Measurements from ENCODE around the gene HSD17B2.
A peak's percentile ranks its signal among the peaks of the same experiment; 100 is the strongest.

HSD17B2 gene

DNA sequence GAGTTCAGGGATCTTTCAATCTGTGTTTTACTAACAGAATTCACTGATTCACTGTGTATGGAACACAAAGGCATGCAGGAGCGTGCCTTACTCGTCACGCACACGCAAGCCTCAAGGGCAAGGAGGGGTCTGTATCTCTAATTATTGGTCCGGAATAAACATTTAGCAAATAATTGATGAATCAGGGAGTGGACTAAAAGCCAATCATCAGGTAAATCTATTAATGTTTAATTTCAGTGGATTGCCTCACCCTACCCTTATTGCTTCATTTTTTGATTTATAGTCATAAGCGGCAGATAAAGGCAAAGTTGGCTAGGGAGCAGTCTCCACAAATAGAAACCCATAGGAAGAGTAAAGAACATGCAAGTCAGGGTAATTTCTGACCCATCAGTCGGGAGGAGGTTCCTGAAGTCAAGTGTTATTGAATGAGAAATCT is 7.4 kb upstream of the HSD17B2 start:
- TF ChIP-seq, protein P1, sequence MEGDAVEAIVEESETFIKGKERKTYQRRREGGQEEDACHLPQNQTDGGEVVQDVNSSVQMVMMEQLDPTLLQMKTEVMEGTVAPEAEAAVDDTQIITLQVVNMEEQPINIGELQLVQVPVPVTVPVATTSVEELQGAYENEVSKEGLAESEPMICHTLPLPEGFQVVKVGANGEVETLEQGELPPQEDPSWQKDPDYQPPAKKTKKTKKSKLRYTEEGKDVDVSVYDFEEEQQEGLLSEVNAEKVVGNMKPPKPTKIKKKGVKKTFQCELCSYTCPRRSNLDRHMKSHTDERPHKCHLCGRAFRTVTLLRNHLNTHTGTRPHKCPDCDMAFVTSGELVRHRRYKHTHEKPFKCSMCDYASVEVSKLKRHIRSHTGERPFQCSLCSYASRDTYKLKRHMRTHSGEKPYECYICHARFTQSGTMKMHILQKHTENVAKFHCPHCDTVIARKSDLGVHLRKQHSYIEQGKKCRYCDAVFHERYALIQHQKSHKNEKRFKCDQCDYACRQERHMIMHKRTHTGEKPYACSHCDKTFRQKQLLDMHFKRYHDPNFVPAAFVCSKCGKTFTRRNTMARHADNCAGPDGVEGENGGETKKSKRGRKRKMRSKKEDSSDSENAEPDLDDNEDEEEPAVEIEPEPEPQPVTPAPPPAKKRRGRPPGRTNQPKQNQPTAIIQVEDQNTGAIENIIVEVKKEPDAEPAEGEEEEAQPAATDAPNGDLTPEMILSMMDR (IDR thresholded peaks at IDR 0.05; ENCODE audit: low read depth, low read length, missing control alignments), result no peak
- no peak for DNase-seq (ENCODE audit: extremely low read depth, low read depth)
- H3K4me3 ChIP-seq (replicated peaks; ENCODE audit: low read depth, low read length), result no peak overlapping the region

DNA sequence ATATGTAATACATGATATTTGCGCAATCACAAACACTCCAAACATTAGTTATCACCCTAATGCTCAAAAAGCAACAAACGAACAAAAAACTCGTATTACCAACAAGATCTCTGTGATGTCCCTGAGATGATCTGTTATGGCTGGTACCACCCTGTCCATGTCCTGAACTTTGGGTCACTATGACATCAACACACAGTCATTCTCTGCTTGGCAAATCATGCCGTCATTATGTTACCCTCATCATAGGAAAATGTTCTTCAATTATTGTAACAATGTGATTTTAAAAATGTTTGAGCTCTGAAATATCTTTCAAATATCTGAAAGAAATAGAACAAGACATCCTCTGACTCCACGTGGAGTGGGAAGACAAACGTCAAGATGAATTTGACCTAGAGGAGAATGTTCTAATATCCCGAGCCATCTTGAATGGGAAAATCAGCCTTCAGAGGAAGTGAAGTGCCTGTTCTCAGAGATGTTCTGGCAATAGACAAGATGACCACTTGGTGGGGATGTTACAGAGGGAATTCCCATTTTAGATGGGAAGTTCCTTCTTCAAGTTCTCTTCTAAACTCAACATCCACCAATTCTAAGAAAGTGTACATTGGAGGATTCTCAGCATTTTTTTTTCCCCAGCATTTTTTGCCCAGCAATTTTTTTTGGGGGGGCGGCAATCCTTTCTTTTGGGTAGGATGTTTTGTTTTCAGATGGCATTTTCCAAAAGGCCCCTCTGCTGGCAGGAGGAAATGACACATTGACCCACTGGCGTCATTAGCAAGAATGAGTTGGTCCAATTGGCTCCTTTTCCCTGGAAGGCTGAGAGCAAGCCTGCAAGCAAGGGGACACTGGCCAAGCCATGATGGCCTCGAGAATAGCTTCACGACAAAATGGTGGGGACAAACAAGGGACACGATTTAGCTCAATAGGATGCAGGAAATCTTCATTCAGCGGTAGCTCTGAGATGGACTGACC is 3.7 kb upstream of the HSD17B2 start:
- TF ChIP-seq, protein P1 (IDR thresholded peaks at IDR 0.05; ENCODE audit: low read depth, low read length, missing control alignments), result peak; percentile 60
- H3K4me3 ChIP-seq (replicated peaks; ENCODE audit: low read depth, low read length), result no peak overlapping the region
- peak; percentile 19 for DNase-seq (ENCODE audit: extremely low read depth, low read depth)

DNA sequence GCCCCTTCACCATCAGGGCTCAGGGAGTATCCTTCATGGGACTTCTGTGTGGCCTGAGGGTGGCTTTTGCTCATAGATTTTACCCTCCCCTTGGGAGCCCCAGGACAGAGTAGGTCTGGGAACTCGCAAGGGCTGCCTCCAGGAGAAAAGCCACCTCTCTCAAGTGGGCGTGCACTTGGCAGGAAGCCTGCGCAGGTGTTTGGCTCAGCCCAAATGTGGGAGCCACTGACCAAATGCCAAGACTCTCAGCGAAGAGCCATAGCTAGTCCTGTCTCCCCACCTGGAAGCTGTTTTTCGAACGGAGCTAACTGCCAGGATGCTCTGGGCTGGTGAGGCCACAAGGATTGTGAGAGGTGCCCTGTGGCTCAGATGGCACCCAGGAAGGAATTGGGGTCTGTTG is 2.0 kb upstream of the HSD17B2 start:
- TF ChIP-seq, protein P1 (IDR thresholded peaks at IDR 0.05; ENCODE audit: low read depth, low read length, missing control alignments), result no peak
- H3K4me3 ChIP-seq (replicated peaks; ENCODE audit: low read depth, low read length), result no peak overlapping the region
- DNase-seq (ENCODE audit: extremely low read depth, low read depth), result no peak

DNA sequence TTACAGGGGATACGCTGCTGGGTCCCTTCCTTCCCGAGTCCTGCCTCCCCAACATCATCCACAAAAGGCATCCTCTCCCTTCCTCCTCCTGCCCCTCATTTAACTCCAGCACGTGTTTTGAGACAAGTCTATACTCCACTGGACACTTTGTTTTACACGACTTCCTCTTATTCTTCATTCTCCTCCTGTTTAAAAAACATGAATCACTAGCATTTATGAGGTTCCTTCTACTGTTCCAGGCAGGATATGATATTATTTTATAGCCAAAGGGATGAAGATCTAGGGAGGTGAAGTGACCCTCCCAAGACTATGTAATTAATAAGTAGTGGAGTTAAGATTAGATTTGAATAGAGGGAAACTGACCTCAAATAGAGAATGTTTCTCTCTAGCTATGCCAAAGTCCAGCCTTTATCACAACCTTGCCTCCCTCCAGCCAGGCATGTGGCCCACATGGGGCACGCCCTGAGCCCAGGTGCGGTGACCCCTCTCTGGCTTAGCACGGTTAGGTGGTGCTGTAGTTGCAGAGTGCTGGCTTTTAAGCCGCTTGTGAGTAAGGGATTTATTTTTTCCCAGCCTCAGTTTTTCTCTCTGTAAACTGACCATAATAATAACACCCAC is 1.3 kb upstream of the HSD17B2 start:
- TF ChIP-seq, protein P1 (IDR thresholded peaks at IDR 0.05; ENCODE audit: low read depth, low read length, missing control alignments), result no peak
- DNase-seq (ENCODE audit: extremely low read depth, low read depth), result no peak
- no peak overlapping the region for H3K4me3 ChIP-seq (replicated peaks; ENCODE audit: low read depth, low read length)

DNA sequence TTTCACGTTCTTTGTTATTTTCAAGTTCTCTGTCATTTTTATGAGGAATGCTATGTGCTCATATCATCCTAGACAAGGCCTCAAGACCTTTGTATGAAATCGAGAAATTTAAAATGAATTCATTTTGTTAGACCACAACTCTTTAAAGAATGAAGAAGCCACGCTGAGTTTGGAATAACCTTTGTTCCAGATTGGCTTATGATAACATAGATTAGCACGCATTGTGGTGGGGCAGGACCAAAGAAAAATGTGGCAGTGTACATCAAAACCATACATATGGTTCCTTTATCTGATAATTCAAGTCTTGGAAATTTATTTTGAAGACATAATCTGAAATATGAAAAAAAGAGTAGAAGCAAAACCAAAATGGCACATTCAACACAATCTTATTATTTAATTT is 2.2 kb downstream of the HSD17B2 start:
- DNase-seq (ENCODE audit: extremely low read depth, low read depth), result no peak
- TF ChIP-seq, protein P1 (IDR thresholded peaks at IDR 0.05; ENCODE audit: low read depth, low read length, missing control alignments), result no peak

DNA sequence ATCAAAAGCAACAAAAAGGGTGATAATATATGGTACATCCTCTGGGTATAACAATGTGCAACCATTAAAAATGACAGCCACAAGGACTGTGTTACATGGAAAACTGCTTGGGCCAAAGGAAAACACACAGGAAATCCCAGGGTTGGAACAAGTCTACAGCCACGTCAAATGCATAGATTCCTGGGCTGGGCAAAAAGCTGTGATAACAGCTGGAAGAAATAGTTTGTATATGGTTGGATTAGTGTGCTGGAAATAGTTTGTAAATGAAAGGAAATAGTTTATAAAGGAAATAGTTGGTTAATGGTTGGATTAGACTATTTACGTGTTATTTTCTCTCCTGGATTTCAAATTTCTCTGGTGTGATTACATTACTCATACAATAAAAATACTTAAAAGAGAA is 2.6 kb downstream of the HSD17B2 start:
- no peak for DNase-seq (ENCODE audit: extremely low read depth, low read depth)
- H3K4me3 ChIP-seq (replicated peaks; ENCODE audit: low read depth, low read length), result no peak overlapping the region
- TF ChIP-seq, protein P1 (IDR thresholded peaks at IDR 0.05; ENCODE audit: low read depth, low read length, missing control alignments), result no peak

More for the DNA sequence above, 2.2 kb downstream of the HSD17B2 start:
- no peak overlapping the region for H3K4me3 ChIP-seq (replicated peaks; ENCODE audit: low read depth, low read length)

Measured in HFF-Myc (cell line).